ENCODE measurements around the gene ATM. TPM values are rescaled to one million over a fixed set of nuclear protein-coding genes. Genes with fewer than 3 reads are reported as not detected.
"Not testable (repeated sequence)": the region's sequence is repeated elsewhere in the genome, so short reads cannot be mapped to it uniquely, and the experiment has no call there.

The ATM gene
- total RNA-seq, 1 donor from 2014 or later: 52.7 TPM

GRCh38 chr11:108220721-108221336, 2.0 kb upstream of the ATM start:
- DNase-seq (ENCODE audit: low read depth): peak; percentile 3

- DNase-seq (ENCODE audit: low read depth): peak; percentile 6
Measured at GRCh38 chr11:108221371-108221770, 1.5 kb upstream of the ATM start.

GRCh38 chr11:108221911-108222573, 825 bp upstream of the ATM start:
- DNase-seq (ENCODE audit: low read depth): no peak

- no peak for DNase-seq (ENCODE audit: low read depth)
Measured at GRCh38 chr11:108223348-108224149, 682 bp downstream of the ATM start.

- no peak for DNase-seq (ENCODE audit: low read depth)
Measured at GRCh38 chr11:108224366-108224765, 1.5 kb downstream of the ATM start.

GRCh38 chr11:108224911-108225786, 2.3 kb downstream of the ATM start:
- no peak for DNase-seq (ENCODE audit: low read depth)

- no peak for DNase-seq (ENCODE audit: low read depth)
Measured at GRCh38 chr11:108226036-108226435, 3.2 kb downstream of the ATM start.

- DNase-seq (ENCODE audit: low read depth): no peak
Measured at GRCh38 chr11:108228251-108228650, 5.4 kb downstream of the ATM start.

GRCh38 chr11:108233277-108233945, 10.5 kb downstream of the ATM start:
- no peak for DNase-seq (ENCODE audit: low read depth)

- DNase-seq (ENCODE audit: low read depth): no peak
Measured at GRCh38 chr11:108235192-108235591, 12.3 kb downstream of the ATM start.

- no peak for DNase-seq (ENCODE audit: low read depth)
Measured at GRCh38 chr11:108235633-108236032, 12.8 kb downstream of the ATM start.

- no peak for DNase-seq (ENCODE audit: low read depth)
Measured at GRCh38 chr11:108237058-108237481, 14.2 kb downstream of the ATM start.

GRCh38 chr11:108239076-108239475, 16.2 kb downstream of the ATM start:
- DNase-seq (ENCODE audit: low read depth): no peak

GRCh38 chr11:108241330-108242037, 18.6 kb downstream of the ATM start:
- DNase-seq (ENCODE audit: low read depth): no peak

- DNase-seq (ENCODE audit: low read depth): no peak
Measured at GRCh38 chr11:108242422-108242821, 19.6 kb downstream of the ATM start.

GRCh38 chr11:108246308-108246707, 23.4 kb downstream of the ATM start:
- DNase-seq (ENCODE audit: low read depth): no peak

- no peak for DNase-seq (ENCODE audit: low read depth)
Measured at GRCh38 chr11:108246885-108247284, 24.0 kb downstream of the ATM start.

GRCh38 chr11:108253176-108253575, 30.3 kb downstream of the ATM start:
- no peak for DNase-seq (ENCODE audit: low read depth)

- DNase-seq (ENCODE audit: low read depth): no peak
Measured at GRCh38 chr11:108269583-108269982, 46.7 kb downstream of the ATM start.

- DNase-seq (ENCODE audit: low read depth): not testable (repeated sequence)
Measured at GRCh38 chr11:108276985-108277616, 54.2 kb downstream of the ATM start.

Measured in myocyte (in vitro differentiated cells).